Fibroblast of lung (primary cell): Measurements from ENCODE around the gene GH1.

Experiments
- EZH2 ChIP-seq: IDR thresholded peaks from 2 replicates; pipeline ENCODE4 v1.5.1; 2012; ENCODE audit warnings: low read length, control low read depth, mild to moderate bottlenecking; ENCODE audit errors: missing control alignments
- TF ChIP-seq, protein P1 (sequence below), 2 donors: IDR thresholded peaks in 1 of 2; conservative IDR thresholded peaks in 1 of 2; 1 replicate in 1 of 2; 2 replicates in 1 of 2; pipeline ENCODE4 v1.5.1; 2011 to 2012; ENCODE audit warnings: low read length in 2 of 2, control low read depth in 1 of 2, inconsistent platforms in 1 of 2, low read depth in 1 of 2, mild to moderate bottlenecking in 1 of 2

DNA sequence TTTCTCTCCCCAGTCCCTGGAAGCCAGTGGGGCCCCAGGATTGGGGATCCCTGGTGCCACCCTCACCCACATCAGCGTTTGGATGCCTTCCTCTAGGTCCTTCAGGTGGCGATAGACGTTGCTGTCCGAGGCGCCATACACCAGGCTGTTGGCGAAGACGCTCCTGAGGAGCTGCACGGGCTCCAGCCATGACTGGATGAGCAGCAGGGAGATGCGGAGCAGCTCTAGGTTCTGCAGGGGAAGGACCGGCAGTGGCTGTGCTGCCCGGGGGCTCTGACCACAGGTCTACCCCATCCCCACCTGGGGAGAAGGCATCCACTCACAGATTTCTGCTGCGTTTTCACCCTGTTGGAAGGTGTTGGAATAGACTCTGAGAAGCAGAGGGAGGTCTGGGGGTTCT lies 37.9 kb downstream of the GH1 start:
- TF ChIP-seq, protein P1, sequence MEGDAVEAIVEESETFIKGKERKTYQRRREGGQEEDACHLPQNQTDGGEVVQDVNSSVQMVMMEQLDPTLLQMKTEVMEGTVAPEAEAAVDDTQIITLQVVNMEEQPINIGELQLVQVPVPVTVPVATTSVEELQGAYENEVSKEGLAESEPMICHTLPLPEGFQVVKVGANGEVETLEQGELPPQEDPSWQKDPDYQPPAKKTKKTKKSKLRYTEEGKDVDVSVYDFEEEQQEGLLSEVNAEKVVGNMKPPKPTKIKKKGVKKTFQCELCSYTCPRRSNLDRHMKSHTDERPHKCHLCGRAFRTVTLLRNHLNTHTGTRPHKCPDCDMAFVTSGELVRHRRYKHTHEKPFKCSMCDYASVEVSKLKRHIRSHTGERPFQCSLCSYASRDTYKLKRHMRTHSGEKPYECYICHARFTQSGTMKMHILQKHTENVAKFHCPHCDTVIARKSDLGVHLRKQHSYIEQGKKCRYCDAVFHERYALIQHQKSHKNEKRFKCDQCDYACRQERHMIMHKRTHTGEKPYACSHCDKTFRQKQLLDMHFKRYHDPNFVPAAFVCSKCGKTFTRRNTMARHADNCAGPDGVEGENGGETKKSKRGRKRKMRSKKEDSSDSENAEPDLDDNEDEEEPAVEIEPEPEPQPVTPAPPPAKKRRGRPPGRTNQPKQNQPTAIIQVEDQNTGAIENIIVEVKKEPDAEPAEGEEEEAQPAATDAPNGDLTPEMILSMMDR (conservative IDR thresholded peaks at IDR 0.05 in 1 of 2, IDR thresholded peaks at IDR 0.05 in 1 of 2; ENCODE audit: low read depth in 1 of 2, low read length in 2 of 2), result no peak
- no peak for TF ChIP-seq EZH2
